GM12892 (cell line): ENCODE measurements around the gene ARHGAP1.

Source experiments
- POLR2A ChIP-seq: IDR thresholded peaks from 2 replicates; pipeline ENCODE4 v1.6.1; 2011; ENCODE audit warnings: low read depth, low read length, control low read depth
- POLR2AphosphoS5 ChIP-seq: IDR thresholded peaks from 2 replicates; pipeline ENCODE4 v1.6.1; 2011; ENCODE audit warnings: low read depth, low read length, control low read depth

DNA sequence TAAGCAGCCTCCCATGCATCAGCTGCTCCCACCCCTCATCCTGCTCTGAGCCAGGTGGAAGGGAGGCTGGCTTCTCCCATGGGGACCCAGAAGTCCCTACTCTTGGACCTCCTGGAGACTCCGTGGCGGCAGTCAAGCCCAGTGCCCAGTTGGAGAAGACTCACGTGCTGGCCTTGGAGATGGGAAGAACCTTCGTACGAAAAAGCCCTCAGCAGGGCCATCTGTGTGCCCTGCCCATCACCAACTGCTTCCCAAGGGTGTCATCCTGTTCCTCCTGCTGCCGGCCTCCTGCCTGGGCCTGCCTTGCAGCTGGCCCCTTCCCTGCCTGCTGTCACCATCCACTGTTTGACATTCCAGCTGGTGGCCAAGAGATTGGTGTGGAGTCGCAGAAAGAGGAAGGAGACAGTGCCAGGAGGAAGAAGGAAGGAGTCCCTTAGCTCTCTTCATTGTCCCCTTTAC lies 28.0 kb downstream of the ARHGAP1 start:
- TF ChIP-seq POLR2A (no peak), POLR2AphosphoS5 (no peak)
